ENCODE data around the gene ADARB2. TPM values are rescaled to one million over a fixed set of nuclear protein-coding genes. Genes with fewer than 3 reads are reported as not detected.

Gene ADARB2
- total and polyA plus RNA-seq, 10 of the 15 experiments (the other 5 are each of a cell fraction or from before 2014, with no cell fraction given) = 0.02 to 4.1 (median 0.76) TPM

DNA sequence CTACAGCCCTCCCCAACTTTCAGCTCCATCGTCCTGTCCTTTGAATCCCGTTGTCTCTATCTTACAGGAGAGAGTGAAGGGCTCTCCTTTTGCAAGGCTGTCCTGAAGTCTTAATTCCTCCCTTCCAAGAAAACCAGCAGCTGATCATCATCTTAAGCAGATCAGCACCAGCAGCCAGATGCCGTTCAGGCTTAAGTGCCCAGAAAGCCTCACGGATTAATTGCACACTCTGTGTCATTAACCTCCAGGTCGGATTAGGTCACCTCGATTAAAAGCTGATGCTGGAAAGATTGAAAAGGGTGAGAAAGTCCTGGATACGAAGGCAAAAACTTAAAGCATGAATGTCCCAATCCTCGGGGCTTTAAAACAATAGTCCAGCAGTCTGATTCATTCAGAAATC is 24.8 kb upstream of the ADARB2 start:
- no peak overlapping the region for H3K4me3 ChIP-seq
- in situ Hi-C loops (cut with MboI) = no loop called here
- no TSS peak for BruUV-seq (replicated peaks)

More for the DNA sequence above, 24.8 kb upstream of the ADARB2 start:
- POLR2A ChIA-PET = no interaction called here
- Histone ChIP-seq H3K4me1 (ENCODE audit: control insufficient read depth, insufficient read depth, low read length) (no peaks in the 10 kb centered on the region), H3K9me3 (replicated peaks; ENCODE audit: control insufficient read depth, insufficient read depth, low read length) (no peaks in the 10 kb centered on the region; the same call in 2 of the 3 replicates), H2AFZ (ENCODE audit: control insufficient read depth, low read depth, low read length) (no peak overlapping the region), H3K4me2 (ENCODE audit: control insufficient read depth, insufficient read depth) (no peak overlapping the region), H3K9ac (ENCODE audit: control insufficient read depth, insufficient read depth, low read length) (no peak overlapping the region), H3K36me3 (ENCODE audit: control insufficient read depth in 2 of 2, insufficient read depth in 2 of 2, low read length in 1 of 2) (no peaks in the 10 kb centered on the region), H3K27ac (ENCODE audit: control insufficient read depth, insufficient read depth) (no peak overlapping the region), H3K27me3 (replicated peaks in 1 of 2; ENCODE audit: control insufficient read depth in 2 of 2, insufficient read depth in 2 of 2, low read length in 1 of 2) (no peaks in the 10 kb centered on the region), H4K20me1 (ENCODE audit: control insufficient read depth, insufficient read depth) (no peaks in the 10 kb centered on the region), H3K79me2 (ENCODE audit: control insufficient read depth, insufficient read depth, low read length) (no peaks in the 10 kb centered on the region)
- CTCF ChIA-PET = no interaction called here
- no peak for TF ChIP-seq SMC3 (IDR thresholded peaks at IDR 0.05; ENCODE audit: borderline replicate concordance, low read length)
- TF ChIP-seq, protein P1, sequence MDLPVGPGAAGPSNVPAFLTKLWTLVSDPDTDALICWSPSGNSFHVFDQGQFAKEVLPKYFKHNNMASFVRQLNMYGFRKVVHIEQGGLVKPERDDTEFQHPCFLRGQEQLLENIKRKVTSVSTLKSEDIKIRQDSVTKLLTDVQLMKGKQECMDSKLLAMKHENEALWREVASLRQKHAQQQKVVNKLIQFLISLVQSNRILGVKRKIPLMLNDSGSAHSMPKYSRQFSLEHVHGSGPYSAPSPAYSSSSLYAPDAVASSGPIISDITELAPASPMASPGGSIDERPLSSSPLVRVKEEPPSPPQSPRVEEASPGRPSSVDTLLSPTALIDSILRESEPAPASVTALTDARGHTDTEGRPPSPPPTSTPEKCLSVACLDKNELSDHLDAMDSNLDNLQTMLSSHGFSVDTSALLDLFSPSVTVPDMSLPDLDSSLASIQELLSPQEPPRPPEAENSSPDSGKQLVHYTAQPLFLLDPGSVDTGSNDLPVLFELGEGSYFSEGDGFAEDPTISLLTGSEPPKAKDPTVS (IDR thresholded peaks at IDR 0.05; ENCODE audit: low read depth, low read length) = no peak
- TF ChIP-seq MEF2B (IDR thresholded peaks at IDR 0.05; ENCODE audit: partially characterized antibody, poor library complexity, severe bottlenecking) = no peak
- TF ChIP-seq, protein P2, sequence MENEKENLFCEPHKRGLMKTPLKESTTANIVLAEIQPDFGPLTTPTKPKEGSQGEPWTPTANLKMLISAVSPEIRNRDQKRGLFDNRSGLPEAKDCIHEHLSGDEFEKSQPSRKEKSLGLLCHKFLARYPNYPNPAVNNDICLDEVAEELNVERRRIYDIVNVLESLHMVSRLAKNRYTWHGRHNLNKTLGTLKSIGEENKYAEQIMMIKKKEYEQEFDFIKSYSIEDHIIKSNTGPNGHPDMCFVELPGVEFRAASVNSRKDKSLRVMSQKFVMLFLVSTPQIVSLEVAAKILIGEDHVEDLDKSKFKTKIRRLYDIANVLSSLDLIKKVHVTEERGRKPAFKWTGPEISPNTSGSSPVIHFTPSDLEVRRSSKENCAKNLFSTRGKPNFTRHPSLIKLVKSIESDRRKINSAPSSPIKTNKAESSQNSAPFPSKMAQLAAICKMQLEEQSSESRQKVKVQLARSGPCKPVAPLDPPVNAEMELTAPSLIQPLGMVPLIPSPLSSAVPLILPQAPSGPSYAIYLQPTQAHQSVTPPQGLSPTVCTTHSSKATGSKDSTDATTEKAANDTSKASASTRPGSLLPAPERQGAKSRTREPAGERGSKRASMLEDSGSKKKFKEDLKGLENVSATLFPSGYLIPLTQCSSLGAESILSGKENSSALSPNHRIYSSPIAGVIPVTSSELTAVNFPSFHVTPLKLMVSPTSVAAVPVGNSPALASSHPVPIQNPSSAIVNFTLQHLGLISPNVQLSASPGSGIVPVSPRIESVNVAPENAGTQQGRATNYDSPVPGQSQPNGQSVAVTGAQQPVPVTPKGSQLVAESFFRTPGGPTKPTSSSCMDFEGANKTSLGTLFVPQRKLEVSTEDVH (IDR thresholded peaks at IDR 0.05; ENCODE audit: low read depth, partially characterized antibody) = no peak
- no peak for TF ChIP-seq POLR2A (IDR thresholded peaks at IDR 0.05; ENCODE audit: low read depth, low read length)
- no peak for TF ChIP-seq FOS (IDR thresholded peaks at IDR 0.05; ENCODE audit: borderline replicate concordance, extremely low read depth, insufficient read length)
- TF ChIP-seq NFIC (IDR thresholded peaks at IDR 0.05; ENCODE audit: low read depth, low read length) = no peak
- no peak for TF ChIP-seq MYC (IDR thresholded peaks at IDR 0.05; ENCODE audit: insufficient read depth, insufficient read length, insufficient replicate concordance, low read length, severe bottlenecking)
- TF ChIP-seq BMI1 (IDR thresholded peaks at IDR 0.05; ENCODE audit: borderline replicate concordance) = no peak
- TF ChIP-seq, protein P3, sequence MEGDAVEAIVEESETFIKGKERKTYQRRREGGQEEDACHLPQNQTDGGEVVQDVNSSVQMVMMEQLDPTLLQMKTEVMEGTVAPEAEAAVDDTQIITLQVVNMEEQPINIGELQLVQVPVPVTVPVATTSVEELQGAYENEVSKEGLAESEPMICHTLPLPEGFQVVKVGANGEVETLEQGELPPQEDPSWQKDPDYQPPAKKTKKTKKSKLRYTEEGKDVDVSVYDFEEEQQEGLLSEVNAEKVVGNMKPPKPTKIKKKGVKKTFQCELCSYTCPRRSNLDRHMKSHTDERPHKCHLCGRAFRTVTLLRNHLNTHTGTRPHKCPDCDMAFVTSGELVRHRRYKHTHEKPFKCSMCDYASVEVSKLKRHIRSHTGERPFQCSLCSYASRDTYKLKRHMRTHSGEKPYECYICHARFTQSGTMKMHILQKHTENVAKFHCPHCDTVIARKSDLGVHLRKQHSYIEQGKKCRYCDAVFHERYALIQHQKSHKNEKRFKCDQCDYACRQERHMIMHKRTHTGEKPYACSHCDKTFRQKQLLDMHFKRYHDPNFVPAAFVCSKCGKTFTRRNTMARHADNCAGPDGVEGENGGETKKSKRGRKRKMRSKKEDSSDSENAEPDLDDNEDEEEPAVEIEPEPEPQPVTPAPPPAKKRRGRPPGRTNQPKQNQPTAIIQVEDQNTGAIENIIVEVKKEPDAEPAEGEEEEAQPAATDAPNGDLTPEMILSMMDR (IDR thresholded peaks at IDR 0.05 in 2 of 3, conservative IDR thresholded peaks at IDR 0.05 in 1 of 3; ENCODE audit: control insufficient read depth in 2 of 3, extremely low read depth in 1 of 3, insufficient read depth in 1 of 3, low read depth in 3 of 3, low read length in 3 of 3) = no peak
- no peak for TF ChIP-seq ZBED1 (IDR thresholded peaks at IDR 0.05; ENCODE audit: borderline replicate concordance)
- no peak for TF ChIP-seq ASH2L (IDR thresholded peaks at IDR 0.05; ENCODE audit: borderline replicate concordance, low read depth)
- TF ChIP-seq HDGF (IDR thresholded peaks at IDR 0.05) = no peak
- TF ChIP-seq TCF7 (IDR thresholded peaks at IDR 0.05; ENCODE audit: borderline replicate concordance) = no peak
- no peak for TF ChIP-seq SMAD1 (IDR thresholded peaks at IDR 0.05; ENCODE audit: low read depth, partially characterized antibody)
- RAD21 ChIA-PET (ENCODE audit: unreplicated experiment) = no interaction called here
- 39% methylated on average over 8 of the region's 8 CpGs for WGBS (ENCODE audit: insufficient coverage, insufficient replicate concordance, low lambda C conversion rate, missing lambda C conversion rate)
- intact Hi-C loops (cut with micrococcal nuclease; ENCODE audit: unreplicated experiment) = no loop called here
- no peak for ATAC-seq
- DNase-seq (ENCODE audit: low read depth, low spot score) = no peak
- FAIRE-seq = no peak
- SMC1A ChIA-PET (ENCODE audit: uncharacterized antibody, unreplicated experiment) = interaction anchor here (0.6 kb wide), 1 partner anchor 11 kb away, joined by 3 read pairs; no protein-coding TSS in a partner anchor

All from GM12878 (cell line).